KMS-11 (cell line): ENCODE measurements around the gene CCT8.

Experiments
- H2AFZ ChIP-seq: fragments of 200-600 bp; sonication (generic); 2 replicates; pipeline ENCODE4 v1.6.1; 2016; ENCODE audit warnings: antibody characterized with exemption, mixed run types, low read depth
- H3K27ac ChIP-seq: fragments of 200-600 bp; sonication (generic); 2 replicates; pipeline ENCODE4 v1.6.1; 2016; ENCODE audit warnings: mild to moderate bottlenecking, mixed run types
- H3K27me3 ChIP-seq: fragments of 200-600 bp; sonication (generic); 2 replicates; pipeline ENCODE4 v1.6.1; 2017; ENCODE audit warnings: mild to moderate bottlenecking, low read depth, mixed run types, moderate library complexity; ENCODE audit not compliant: insufficient read depth
- H3K36me3 ChIP-seq: fragments of 200-600 bp; sonication (generic); 2 replicates; pipeline ENCODE4 v1.6.1; 2017; ENCODE audit warnings: mild to moderate bottlenecking, mixed run types; ENCODE audit not compliant: insufficient read depth
- H3K4me1 ChIP-seq: fragments of 200-600 bp; sonication (generic); 2 replicates; pipeline ENCODE4 v1.6.1; 2016; ENCODE audit warnings: mild to moderate bottlenecking, low read depth, mixed run types; ENCODE audit not compliant: poor library complexity, severe bottlenecking
- H3K4me2 ChIP-seq: fragments of 200-600 bp; sonication (generic); 2 replicates; pipeline ENCODE4 v1.7.0; 2016; ENCODE audit warnings: mild to moderate bottlenecking, mixed run types
- H3K4me3 ChIP-seq: fragments of 200-600 bp; sonication (generic); IDR thresholded peaks from 2 replicates; pipeline ENCODE4 v1.6.1; 2017; ENCODE audit warnings: low read depth, low read length, mixed read lengths; ENCODE audit not compliant: insufficient read depth
- H3K79me2 ChIP-seq: fragments of 200-600 bp; sonication (generic); 2 replicates; pipeline ENCODE4 v1.6.1; 2016; ENCODE audit warnings: low read depth, mixed run types; ENCODE audit not compliant: insufficient read depth
- H3K9ac ChIP-seq: fragments of 200-600 bp; sonication (generic); 2 replicates; pipeline ENCODE4 v1.6.1; 2016; ENCODE audit warnings: mild to moderate bottlenecking, mixed run types
- H4K20me1 ChIP-seq: fragments of 200-600 bp; sonication (generic); 2 replicates; pipeline ENCODE4 v1.6.1; 2016; ENCODE audit warnings: mild to moderate bottlenecking, mixed run types; ENCODE audit not compliant: insufficient read depth
- CTCF ChIP-seq: fragments of 200-600 bp; sonication (generic); conservative IDR thresholded peaks from 2 replicates; pipeline ENCODE4 v1.6.1; 2017; ENCODE audit warnings: low read depth, mild to moderate bottlenecking, antibody characterized with exemption, low read length, moderate library complexity, mixed read lengths

The CCT8 gene

GRCh38 chr21:29085106-29085752 is 11.8 kb upstream of the CCT8 start:
- Histone ChIP-seq H3K4me2 (no peak overlapping the region), H2AFZ (no peak overlapping the region), H4K20me1 (no peaks in the 10 kb centered on the region), H3K4me3 (no peak overlapping the region), H3K27me3 (no peaks in the 10 kb centered on the region), H3K27ac (no peak overlapping the region), H3K36me3 (no peaks in the 10 kb centered on the region), H3K9ac (no peak overlapping the region), H3K79me2 (peaks cover 9% of the 10 kb centered on the region; the same call in 1 of the 2 replicates), H3K4me1 (peaks cover 5% of the 10 kb centered on the region)
- TF ChIP-seq CTCF: no peak

- no peak overlapping the region for H3K9ac ChIP-seq
- H3K27ac ChIP-seq: no peak overlapping the region
- peaks cover 16% of the 10 kb centered on the region; the same call in 1 of the 2 replicates for H3K79me2 ChIP-seq
Observed at GRCh38 chr21:29084372-29084771, 10.9 kb upstream of the CCT8 start.

GRCh38 chr21:29083306-29083705 is 9.9 kb upstream of the CCT8 start:
- no peak for TF ChIP-seq CTCF
- Histone ChIP-seq H3K27ac (no peak overlapping the region), H3K36me3 (no peaks in the 10 kb centered on the region), H2AFZ (no peak overlapping the region), H3K79me2 (peaks cover 23% of the 10 kb centered on the region), H4K20me1 (no peaks in the 10 kb centered on the region), H3K9ac (no peak overlapping the region), H3K4me2 (no peak overlapping the region), H3K4me3 (no peak overlapping the region), H3K27me3 (no peaks in the 10 kb centered on the region), H3K4me1 (peaks cover 21% of the 10 kb centered on the region)

More at GRCh38 chr21:29084372-29084771, 10.9 kb upstream of the CCT8 start:
- no peaks in the 10 kb centered on the region for H3K36me3 ChIP-seq
- no peak overlapping the region for H3K4me3 ChIP-seq
- peaks cover 10% of the 10 kb centered on the region for H3K4me1 ChIP-seq
- no peaks in the 10 kb centered on the region for H3K27me3 ChIP-seq
- H3K4me2 ChIP-seq: no peak overlapping the region
- H4K20me1 ChIP-seq: no peaks in the 10 kb centered on the region
- TF ChIP-seq CTCF: no peak
- no peak overlapping the region for H2AFZ ChIP-seq

GRCh38 chr21:29082046-29082815 is 8.8 kb upstream of the CCT8 start:
- H3K36me3 ChIP-seq: no peaks in the 10 kb centered on the region
- TF ChIP-seq CTCF: no peak
- no peaks in the 10 kb centered on the region for H3K27me3 ChIP-seq
- no peak overlapping the region for H3K9ac ChIP-seq
- H3K4me2 ChIP-seq: no peak overlapping the region
- H4K20me1 ChIP-seq: no peaks in the 10 kb centered on the region
- peaks cover 23% of the 10 kb centered on the region for H3K4me1 ChIP-seq
- H2AFZ ChIP-seq: no peak overlapping the region
- no peak overlapping the region for H3K4me3 ChIP-seq
- H3K79me2 ChIP-seq: peaks cover 27% of the 10 kb centered on the region
- no peak overlapping the region for H3K27ac ChIP-seq
